GM21381 (cell line): ENCODE measurements around the gene CA4.

ENCODE experiments used
- ATAC-seq: cut with Tn5 transposase; IDR thresholded peaks from one replicate; pipeline ENCODE4 v1.9.1; 2021; ENCODE audit warnings: mild to moderate bottlenecking, moderate library complexity; ENCODE audit not compliant: unreplicated experiment

Gene CA4

DNA sequence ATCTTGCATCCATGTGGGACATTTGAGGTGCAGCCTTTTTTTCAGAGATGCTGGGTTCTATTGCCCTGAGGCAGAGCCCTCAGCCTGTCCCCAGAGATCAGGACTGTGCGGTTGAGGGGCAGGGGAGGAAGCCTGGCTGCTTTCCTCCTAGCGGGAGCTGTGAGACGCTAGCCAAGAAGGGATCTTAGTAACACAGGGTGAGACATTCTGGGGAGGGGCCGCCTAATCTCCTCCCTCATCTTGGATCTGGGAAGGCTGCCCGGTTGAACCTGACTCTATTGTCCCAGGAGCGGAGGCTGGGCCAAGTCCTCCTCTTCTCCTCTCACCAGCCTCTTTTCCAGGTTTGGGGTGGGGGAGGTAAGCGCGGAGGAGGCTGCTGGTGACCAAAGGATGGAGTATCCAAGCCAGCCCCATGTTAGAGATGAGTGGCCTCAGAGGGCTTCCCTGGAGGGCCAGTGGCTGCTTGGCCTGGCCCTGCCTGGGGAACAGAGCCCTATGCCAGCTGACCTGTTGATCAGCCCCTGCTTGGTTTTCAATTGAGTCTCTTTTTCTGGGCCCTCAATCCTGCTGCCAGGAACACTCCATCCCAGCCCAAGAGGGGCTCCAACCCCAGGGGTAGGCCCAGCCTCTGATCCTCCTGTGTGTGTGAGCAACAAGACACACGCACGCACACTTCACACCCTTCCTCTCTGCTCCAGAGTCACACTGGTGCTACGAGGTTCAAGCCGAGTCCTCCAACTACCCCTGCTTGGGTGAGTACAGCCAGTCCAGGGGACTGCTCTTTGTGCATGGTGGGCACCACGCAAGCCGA is 5.0 kb downstream of the CA4 start:
- ATAC-seq, result no peak

DNA sequence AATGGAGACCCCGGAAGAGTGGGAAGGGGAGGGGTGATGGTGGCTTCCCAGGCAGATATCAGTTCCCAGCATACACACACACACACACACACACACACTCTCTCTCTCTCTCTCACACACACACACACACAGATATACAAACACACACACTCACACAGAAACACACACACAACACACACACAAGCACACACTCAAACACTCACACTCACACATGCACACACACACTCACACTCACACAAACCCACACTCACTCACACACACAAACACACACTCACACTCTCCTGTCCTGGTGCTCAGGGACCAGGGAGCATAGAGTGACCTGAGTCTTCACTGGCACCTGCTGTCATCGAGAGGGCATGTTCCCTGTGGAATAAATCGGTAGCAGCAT is 5.6 kb downstream of the CA4 start:
- no peak for ATAC-seq

DNA sequence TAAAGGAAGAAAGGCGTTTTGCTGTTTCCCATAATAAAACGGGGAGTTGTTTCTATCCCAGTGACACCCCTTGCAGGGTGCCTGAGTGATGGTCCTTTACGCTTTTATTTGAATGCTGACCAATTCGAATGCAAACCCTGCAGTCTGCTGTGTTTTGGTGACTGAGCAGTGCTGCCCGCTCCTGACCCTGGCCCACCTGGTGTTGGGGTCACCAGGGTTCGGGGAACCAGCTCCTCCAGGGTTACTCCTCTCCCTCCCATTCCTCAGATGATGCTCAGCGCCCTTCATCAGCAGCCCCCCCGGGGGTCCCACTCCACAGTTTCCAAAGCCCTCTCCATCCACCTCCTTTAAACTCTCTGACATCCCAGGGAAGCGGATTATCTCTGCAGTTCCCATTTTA is 6.0 kb downstream of the CA4 start:
- no peak for ATAC-seq

DNA sequence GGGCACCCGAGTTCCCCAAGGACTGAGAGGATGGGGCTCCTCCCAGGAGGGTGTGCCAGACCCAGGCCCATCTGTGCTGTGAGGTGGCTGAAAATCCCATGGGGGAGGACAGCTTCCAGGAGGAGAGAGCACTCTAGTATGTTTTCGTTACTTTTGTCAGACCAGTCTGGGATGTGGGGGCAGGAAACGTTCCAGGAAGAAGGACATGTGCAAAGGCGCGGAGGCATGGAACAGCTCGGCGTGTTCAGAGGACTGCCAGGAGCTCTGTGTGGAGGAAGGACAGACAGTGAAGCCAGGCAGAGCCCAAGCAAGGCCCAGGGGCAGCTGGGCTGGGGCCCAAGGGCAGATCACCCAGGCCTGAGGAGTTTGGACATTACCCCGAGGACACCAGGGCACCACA is 7.0 kb downstream of the CA4 start:
- ATAC-seq, result no peak

DNA sequence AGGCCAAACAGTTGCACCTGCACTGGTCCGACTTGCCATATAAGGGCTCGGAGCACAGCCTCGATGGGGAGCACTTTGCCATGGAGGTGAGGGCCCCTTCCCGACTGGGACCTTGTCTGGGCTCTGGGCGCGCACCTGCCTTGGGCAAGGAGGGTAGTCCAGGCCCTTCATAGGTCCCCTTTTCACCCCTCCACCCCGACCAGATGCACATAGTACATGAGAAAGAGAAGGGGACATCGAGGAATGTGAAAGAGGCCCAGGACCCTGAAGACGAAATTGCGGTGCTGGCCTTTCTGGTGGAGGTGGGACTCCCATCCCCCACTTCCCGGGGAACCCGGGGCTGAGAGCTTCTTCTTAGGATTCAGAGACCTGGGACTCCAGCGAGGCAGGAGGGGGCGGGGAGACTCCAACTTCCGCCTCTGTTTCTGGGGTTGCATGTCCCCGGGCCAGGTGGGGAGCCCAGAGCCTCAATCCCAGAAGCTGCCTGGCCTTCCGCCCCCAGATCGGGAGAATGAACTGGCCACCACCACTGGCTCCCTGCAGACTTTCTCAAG is 7.8 kb downstream of the CA4 start:
- no peak for ATAC-seq

DNA sequence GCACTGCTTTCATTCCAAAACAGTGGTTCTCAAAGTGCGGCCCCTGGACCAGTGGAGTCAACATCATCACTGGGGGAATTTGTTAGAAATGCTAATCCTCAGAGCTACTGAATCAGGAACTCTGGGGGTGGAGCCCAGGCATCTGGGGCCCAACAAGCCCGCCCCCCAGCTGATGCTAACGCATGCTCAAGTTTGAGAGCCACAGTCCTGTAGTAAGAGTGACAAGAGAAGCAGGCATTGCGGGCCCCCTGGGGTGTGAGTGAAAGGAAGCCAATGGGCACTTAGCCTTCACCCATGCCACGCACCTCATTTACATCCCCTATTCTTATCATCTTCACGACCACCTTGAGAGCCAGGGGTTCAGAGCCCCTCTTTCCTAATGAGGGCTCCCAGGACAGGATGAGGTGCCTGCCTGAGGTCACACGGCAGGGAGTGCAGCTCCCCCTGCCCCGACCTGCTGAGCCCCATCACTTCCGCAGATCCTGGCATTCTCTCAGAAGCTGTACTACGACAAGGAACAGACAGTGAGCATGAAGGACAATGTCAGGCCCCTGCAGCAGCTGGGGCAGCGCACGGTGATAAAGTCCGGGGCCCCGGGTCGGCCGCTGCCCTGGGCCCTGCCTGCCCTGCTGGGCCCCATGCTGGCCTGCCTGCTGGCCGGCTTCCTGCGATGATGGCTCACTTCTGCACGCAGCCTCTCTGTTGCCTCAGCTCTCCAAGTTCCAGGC is 9.1 kb downstream of the CA4 start:
- no peak for ATAC-seq

DNA sequence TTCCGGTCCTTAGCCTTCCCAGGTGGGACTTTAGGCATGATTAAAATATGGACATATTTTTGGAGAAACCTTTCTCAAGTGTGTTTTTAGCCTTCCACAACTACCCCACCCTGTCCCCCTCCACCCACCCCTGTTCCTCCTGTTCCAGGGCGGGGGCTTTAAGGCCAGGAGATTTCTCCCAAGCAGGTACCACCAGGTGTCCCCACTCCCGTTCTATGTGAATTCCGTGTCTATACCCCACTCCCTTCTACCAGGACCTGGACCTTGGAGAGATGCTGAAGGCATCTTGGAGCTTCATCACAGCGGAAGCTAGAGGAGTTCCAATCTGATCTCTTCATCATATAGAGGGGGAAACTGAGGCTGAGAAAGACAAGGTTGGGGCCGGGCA is 9.7 kb downstream of the CA4 start:
- ATAC-seq, result no peak

DNA sequence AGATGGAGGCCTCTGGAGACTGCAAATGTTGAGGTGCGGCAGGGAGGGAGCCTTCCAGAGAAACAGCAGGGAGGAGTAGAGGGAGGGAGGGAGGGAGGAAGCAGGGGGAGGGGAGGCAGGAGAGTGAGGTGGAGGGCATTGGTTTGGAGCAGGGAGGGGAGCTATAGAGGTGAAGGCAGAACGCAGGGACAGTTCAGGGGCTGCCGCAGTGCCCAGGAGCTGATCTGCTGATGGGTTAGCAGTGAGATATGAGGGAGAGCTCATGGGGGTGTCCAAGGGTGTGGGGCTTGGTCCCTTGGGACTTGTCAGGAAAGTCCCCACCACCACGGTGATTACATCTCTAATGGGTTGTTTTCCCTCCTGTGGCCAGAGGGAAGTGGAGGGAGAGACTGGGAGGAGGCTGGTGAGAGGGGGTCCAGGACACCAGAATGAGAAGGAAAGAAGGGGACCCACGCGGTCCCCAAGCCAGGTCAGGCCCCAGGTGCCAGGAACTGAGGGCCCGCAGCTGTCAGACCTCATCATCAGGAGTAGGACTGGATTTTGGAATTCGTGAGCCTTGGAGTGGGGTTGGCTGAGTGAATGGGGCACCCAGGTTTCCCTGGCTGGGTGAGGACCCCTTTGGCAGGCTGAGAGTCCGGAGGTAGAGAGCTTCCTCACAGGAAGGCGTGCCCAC is 11.2 kb downstream of the CA4 start:
- no peak for ATAC-seq

DNA sequence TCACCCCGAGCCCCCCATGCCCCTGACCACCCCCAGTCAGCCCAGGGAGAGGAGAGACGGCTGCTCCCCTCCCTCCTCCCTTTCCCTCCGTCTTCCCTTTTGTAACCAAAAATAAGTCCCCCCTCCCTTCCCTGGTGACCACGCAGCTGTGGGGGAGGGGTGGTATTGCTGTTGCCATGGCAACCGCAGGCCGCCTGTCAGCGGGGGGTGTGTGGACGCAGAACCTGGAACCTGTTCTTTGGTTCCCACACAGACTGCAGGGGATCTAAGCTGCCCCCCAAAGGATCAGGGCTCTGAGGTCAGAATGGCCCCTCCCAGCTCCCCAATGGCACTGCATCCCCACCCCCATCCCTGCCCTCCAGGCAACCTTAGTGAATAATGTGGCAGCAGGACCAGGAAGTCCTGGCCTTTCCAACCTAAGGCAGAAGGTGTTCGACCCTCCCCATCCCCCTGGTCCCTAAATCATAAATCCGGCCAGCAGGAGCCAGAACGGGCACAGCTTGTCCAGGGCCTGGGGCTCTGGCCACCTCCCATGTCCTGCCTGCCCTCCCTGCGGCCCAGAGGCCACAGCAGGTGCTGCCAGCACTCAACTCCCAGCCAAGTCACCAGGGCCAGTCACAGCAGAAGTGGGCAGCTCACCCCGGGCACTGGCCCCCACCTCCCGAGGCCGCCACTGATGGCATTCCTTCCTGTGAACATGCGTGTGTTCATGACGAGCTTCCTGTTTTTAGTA is 12.0 kb downstream of the CA4 start:
- no peak for ATAC-seq

DNA sequence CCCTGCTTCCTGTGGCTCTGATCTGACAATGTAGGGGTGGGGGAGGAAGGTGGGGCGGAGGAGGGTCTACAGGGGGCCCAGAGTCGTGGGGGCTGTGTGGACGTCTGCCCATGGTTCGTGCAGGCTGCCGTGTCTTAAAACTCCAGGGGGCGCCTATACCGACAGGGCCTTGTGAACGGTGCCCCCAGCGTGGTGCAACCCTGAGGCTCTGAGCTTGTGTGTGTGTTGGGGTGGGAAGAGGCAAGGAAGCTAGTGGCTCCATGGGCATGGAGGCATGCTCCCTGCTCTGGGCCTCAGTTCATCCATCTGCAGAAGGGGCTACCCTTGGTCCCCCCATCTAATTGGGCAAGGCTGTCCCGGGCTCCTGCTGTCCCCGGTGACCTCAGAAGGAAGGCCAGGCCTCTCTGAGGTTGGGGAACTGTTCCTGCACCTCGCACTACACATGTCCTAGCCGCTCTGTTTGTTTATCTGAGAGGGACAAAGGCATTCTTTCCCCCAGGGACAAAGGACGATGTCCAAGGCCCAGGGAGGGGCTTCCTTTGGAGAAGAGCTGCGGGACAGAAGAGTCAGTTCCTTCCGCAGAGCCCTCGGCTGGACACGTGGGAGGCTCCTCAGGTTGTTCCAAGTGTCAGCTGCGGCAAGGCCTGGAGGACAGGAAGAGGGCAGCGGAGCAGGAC is 13.5 kb downstream of the CA4 start:
- no peak for ATAC-seq

DNA sequence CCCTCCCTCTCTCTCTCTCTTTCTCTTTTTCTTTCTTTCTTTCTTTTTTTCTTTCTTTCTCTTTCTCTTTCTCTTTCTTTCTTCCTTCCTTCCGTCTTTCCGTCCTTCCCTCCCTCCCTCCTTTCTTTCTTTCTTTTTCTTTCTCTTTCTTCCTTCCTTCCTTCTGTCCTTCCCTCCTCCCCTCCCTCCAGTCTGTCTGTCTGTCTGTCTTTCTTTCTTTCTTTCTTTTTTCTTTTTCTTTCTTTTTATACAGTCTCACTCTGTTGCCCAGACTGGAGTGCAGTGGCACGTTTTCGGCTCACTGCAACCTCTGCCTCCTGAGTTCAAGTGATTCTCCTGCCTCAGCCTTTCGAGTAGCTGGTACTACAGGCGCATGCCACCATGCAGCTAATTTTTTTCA is 14.4 kb downstream of the CA4 start:
- no peak for ATAC-seq

DNA sequence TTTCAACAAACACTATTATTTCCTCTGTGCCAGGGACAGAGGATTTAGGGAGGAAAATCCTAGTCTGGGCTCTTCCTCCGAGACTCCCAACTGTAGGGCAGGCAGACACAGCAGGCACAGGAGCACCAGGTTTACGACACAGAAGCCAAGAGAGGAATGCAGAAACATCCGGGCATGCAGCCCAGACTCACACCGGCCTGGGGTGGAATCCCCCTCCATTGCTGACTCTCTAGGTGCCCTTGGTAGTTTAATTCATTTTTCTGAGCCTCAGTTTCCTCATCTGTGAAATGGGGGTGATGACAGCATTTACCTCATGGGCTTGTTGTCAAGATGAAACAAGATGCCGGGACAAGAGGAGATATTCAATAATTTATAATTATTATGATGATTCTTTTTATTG is 14.9 kb downstream of the CA4 start:
- ATAC-seq, result no peak

DNA sequence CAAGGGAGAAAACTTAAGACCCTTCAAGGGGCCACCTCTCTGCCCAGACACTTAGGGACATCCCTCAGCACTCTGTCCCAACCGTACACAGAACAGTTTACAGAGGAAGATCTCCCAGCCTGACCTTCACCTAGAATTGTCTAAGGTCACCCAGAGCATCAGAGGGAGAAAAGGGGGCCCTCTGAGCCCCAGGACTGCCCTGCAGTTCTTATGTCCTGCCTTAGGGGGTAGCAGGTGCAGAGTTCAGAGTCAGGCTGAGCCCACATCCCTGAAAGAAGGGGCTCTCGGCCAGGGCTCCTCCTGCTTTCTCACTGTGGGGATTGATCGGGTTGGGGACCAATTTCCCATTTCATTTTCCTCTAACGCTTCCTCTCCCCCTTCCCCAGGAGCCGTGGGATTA is 15.4 kb downstream of the CA4 start:
- no peak for ATAC-seq

DNA sequence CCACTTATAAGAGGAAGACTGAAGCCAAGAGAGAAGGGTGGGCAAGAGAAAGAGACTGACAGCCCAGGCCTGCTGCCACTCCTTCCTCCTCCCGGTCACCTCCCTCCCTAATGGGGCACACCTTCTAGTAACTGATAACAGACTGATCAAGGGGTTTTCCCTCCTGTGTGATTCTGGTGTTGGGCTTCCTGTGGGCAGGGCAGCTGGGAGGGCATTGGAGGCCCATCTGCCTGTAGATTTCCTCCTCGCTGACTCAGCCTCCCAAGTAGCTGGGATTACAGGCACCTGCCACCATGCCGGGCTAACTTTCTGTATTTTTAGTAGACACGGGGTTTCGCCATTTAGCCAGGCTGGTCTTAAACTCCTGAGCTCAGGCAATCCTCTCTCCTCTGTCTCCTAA is 16.2 kb downstream of the CA4 start:
- ATAC-seq, result no peak

DNA sequence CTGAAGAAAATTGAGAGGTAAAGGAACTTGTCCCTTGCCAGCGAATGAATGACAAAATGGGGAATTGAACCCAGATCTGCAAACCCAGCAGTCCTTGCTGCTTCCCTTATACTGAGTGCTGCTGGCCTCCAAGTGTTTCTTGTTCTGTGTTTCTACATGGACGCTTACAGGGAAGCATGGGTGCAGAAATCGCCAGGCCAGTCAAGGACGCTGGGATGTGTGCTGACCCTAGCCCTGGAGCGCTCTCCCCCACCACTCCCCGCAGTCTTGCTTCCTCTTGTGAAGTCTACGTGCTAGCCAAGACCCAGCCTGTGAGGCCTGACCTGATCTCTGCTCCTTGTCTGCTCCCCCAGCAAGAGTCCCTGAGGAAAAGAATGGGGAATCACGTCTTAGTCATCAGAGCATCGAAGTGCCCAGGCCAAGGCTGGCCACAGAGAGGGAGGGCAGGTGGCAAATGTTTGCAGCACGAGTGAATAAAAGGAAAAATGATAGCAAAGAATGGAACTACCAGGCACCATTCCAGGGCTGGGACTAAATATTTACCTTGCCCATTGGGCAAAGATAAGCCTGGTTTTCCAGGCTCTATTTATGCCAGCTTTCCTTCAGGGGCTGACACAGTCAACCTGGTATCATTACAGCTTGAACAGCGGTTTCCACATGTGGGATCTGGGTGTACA is 17.4 kb downstream of the CA4 start:
- no peak for ATAC-seq

DNA sequence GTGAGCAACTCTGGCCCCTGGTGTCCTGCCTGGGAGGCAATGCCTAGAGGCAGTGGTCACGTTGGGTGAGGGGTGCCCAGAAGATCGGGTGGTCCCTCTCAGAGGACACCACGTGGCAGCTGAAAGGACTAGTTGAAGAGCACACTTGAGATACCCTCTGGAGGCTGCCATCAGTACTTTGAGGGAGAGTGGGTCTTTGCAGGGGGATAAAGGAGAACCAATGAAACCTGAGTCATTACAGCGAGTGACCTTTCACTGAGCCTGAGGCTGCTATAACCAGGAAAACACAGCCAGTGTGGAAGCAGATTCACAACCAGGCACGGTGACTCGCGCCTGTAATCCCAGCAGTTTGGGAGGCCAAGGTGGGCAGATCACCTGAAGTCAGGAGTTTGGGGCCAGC is 18.9 kb downstream of the CA4 start:
- ATAC-seq, result no peak

DNA sequence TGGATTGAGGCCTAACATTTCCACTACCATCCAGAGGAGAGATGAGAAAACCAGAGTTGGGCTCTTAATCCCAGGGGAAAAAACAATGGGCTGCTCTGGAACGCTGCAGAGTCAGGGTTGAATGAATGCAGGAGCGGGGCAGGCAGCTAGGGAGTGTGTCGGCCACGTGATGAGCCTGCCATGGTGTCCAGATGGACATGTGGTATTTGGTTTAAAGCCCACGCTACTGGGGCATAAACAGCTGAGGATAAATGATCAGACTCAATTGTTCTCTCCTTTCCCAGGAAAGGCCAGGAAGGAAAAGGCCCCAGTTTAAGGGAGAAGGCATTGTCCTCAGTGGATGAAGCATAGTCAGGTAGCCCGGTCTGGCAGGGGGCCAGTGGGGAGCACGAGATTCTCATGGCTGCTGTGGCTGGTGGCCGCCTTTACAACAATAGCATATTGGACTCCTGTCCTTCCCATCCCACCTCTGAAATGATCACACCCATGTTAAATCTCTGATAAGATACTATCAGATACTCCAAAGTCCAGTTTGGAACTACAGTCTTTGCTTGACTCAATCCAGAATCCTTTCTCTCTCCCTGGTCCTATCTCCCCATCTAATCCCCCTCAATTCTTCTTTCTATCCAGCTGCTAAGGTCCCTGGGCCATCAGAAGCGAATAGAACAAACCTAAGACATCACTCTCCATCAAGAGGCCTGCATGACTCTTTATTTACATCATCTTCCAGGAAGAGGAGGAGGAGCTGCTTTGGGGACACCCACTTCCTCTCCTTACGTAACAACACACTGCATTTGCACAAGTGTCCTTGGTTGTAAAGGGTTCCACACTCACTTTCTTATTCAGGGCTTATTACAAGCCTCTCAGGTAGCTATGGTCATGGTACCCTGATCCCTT is 20.4 kb downstream of the CA4 start:
- ATAC-seq, result no peak

DNA sequence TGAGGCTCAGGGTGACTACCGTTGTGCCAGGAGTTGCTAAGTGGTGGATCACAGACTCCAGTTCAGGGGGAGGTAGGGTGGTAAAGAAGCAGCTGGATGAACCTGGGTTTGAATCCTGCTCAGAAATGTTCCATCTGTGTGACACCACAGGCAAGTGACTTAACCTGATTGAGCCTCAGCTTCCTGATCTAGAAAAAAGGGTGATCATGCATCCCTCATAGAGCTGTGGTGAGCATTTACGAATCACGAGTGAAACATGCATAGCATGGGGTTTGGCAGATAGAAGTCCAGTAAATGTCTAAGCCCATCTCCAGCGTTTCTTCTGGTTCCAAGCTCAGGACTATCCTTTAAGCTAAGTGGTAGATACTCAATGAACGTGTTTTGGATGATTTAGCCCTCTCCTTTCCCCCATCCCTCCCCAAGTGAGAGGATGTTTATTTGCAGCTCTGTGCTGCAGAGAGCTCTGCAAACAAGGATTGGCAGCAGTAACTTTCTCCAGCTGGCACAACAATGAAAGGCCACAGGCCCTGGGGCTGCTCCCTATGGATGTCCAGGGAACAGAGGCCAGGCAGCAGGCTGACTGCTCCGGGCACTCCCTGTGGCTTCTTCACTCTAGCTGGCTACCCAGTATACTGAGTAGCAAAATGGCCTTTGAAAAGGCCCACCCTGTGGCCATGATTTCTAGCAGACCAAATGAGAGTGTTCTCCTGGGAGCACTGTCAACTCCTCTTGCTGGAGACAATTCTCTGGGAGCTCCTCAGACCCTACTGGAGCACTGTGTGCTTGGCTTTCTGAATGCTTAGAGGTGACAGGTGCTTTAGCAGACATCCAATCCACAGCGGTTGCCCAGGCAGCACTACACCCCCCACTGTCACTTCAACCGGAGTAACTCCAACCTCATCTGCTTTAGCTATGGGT is 21.3 kb downstream of the CA4 start:
- no peak for ATAC-seq
